Left ventricle myocardium inferior (tissue), 1 donor: ENCODE measurements around the gene VPS41. TPM values are rescaled to one million over a fixed set of nuclear protein-coding genes. Genes with fewer than 3 reads are reported as not detected.

ENCODE experiments used
- DNase-seq: peaks from one replicate; pipeline ENCODE4 v3.0.0-alpha.2; 2020
- H3K27ac ChIP-seq: fragments of 200-600 bp; replicated peaks from 2 replicates; pipeline ENCODE4 v1.8.0; 2021
- H3K27me3 ChIP-seq: fragments of 200-600 bp; 2 replicates; pipeline ENCODE4 v1.8.0; 2021; ENCODE audit warnings: low read depth
- H3K36me3 ChIP-seq: fragments of 200-600 bp; 2 replicates; pipeline ENCODE4 v1.8.0; 2021
- H3K4me1 ChIP-seq: fragments of 200-600 bp; 2 replicates; pipeline ENCODE4 v1.8.0; 2021
- H3K4me3 ChIP-seq: fragments of 200-600 bp; 2 replicates; pipeline ENCODE4 v1.8.0; 2021; ENCODE audit warnings: mild to moderate bottlenecking, moderate library complexity
- H3K9me3 ChIP-seq: fragments of 200-600 bp; replicated peaks from 2 replicates; pipeline ENCODE4 v1.8.0; 2021
- CTCF ChIP-seq: fragments of 200-600 bp; IDR thresholded peaks from 2 replicates; pipeline ENCODE4 v1.8.0; 2021; ENCODE audit warnings: antibody characterized with exemption, mild to moderate bottlenecking, borderline replicate concordance
- intact Hi-C: fragments of 100-400 bp; cut with micrococcal nuclease; formaldehyde crosslinking; loops from one replicate; pipeline ENCODE4 v1.11.0; 2022
- total RNA-seq: library from RNA; stranded (reverse); fragmentation: NEBNext Ultra II Directional; extraction: Animal tissue kit (Norgen Biotek cat#: 25700); gene quantifications from one replicate; pipeline ENCODE4 v1.2.1, GENCODE V29; 2021
- donor health status: DM: no; HTN: yes; CAD: no; lungs with severe emphysema.

Gene VPS41
- total RNA-seq, 1 donor from 2014 or later = 43.7 TPM

- Histone ChIP-seq H3K4me1 (peaks cover 14% of the 10 kb centered on the region), H3K27me3 (no peaks in the 10 kb centered on the region), H3K27ac (no peak overlapping the region), H3K9me3 (no peaks in the 10 kb centered on the region), H3K36me3 (no peaks in the 10 kb centered on the region), H3K4me3 (no peak overlapping the region)
- intact Hi-C loops = no loop called here
- DNase-seq = no peak
- TF ChIP-seq CTCF = no peak
Measured at GRCh38 chr7:38907066-38907465, 1.9 kb downstream of the VPS41 start.

DNA sequence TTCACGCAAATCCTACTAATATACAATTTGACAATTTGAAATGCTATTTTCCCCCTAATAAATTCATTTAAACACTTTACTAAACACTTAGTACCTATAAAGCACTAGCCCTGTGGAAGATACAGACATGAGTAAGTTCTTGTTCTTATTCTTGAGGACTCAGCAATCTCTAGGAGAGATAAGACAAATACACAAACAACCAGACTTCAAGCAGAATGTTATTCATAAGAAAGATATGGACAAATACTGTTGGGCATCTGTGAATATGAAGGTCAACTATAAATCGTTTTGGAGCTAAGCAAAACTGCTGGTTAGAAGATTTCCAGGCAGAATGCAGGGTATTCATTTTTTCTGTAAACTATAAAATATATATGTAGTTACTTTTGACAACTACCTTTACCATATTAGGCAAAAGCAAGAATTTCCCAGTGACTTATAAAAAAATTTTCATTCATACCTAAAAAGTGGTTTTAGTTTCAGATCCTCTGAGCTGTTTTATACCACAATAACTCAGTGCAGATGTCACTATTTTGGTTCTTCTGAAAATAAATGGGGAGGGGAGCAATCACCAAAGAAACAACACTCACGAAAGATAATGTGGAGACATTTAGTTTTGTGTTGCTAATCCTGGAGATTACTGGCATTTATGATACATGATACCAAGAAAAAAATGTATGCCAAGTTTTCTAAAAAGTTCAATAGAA is 3.8 kb downstream of the VPS41 start:
- H3K4me3 ChIP-seq = no peak overlapping the region
- no peak overlapping the region for H3K27ac ChIP-seq
- intact Hi-C loops = no loop called here
- peaks cover 14% of the 10 kb centered on the region for H3K4me1 ChIP-seq
- H3K27me3 ChIP-seq = no peaks in the 10 kb centered on the region
- no peak for TF ChIP-seq CTCF
- H3K36me3 ChIP-seq = no peaks in the 10 kb centered on the region
- H3K9me3 ChIP-seq = no peaks in the 10 kb centered on the region
- DNase-seq = no peak

- Histone ChIP-seq H3K9me3 (no peaks in the 10 kb centered on the region), H3K36me3 (no peaks in the 10 kb centered on the region), H3K27me3 (no peaks in the 10 kb centered on the region), H3K4me3 (no peak overlapping the region), H3K27ac (no peak overlapping the region), H3K4me1 (peaks cover 5% of the 10 kb centered on the region)
- no peak for TF ChIP-seq CTCF
- DNase-seq = no peak
- intact Hi-C loops = no loop called here
Measured at GRCh38 chr7:38903057-38903456, 5.9 kb downstream of the VPS41 start.

DNA sequence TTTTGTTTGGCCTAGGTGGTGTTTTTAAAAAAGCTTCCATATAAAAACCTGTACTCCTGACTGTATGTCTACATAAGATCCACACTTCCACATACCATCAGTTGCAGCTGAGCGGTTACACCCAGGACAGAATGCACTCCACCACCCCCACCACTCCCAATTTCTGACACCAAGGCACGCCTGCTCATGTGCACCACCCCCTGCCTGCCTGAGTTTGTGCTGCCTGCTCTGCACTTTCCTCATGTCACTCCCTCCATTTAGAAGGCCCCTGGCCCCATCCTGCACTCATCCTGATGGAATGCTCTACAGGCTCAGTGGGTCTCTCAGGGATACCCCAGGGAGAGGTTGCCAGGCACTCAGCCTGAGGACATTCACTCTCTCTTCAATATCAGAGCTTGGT is 6.5 kb downstream of the VPS41 start:
- no peak overlapping the region for H3K27ac ChIP-seq
- no peaks in the 10 kb centered on the region for H3K27me3 ChIP-seq
- no peak overlapping the region for H3K4me3 ChIP-seq
- no peak for DNase-seq
- intact Hi-C loops = no loop called here
- TF ChIP-seq CTCF = no peak
- peaks cover 5% of the 10 kb centered on the region for H3K36me3 ChIP-seq
- H3K9me3 ChIP-seq = no peaks in the 10 kb centered on the region
- H3K4me1 ChIP-seq = no peaks in the 10 kb centered on the region

- Histone ChIP-seq H3K4me3 (no peak overlapping the region), H3K27ac (no peak overlapping the region), H3K36me3 (peaks cover 37% of the 10 kb centered on the region), H3K27me3 (no peaks in the 10 kb centered on the region), H3K9me3 (peaks cover 14% of the 10 kb centered on the region), H3K4me1 (no peaks in the 10 kb centered on the region)
- DNase-seq = no peak
- intact Hi-C loops = no loop called here
- no peak for TF ChIP-seq CTCF
Measured at GRCh38 chr7:38893061-38893460, 15.9 kb downstream of the VPS41 start.

GRCh38 chr7:38890597-38890996 is 18.4 kb downstream of the VPS41 start:
- TF ChIP-seq CTCF = no peak
- intact Hi-C loops = no loop called here
- Histone ChIP-seq H3K27me3 (no peaks in the 10 kb centered on the region), H3K4me1 (no peaks in the 10 kb centered on the region), H3K4me3 (no peak overlapping the region), H3K9me3 (peaks cover 14% of the 10 kb centered on the region), H3K27ac (no peak overlapping the region), H3K36me3 (peaks cover 23% of the 10 kb centered on the region)
- DNase-seq = no peak
